ENCODE results near the gene KRTAP19-3. TPM values are rescaled to one million over a fixed set of nuclear protein-coding genes. Genes with fewer than 3 reads are reported as not detected.

KRTAP19-3 gene
- total and polyA plus RNA-seq, 9 donors: not detected

DNA sequence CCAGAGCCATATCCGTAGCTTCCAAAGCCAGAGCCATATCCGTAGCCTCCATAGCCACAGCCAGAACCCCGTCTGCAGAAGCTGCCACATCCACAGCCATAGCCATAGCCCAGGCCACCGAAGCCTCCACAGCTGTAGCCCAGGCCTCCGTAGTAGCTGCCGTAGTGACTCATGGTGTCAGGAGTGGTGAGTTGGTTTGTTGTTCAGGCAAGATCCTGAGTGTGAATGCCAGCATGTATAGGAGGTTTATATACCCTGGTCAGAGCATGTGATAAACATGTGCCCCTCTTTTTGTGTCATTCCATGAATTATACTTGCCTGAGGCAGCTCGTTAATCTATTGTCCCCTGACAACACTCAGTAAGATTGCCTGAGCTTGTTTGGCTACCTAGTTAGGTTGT, 11.7 kb downstream of the KRTAP19-3 start, which contains the start of gene KRTAP19-1:
KRTAP19-1 (minus strand) TSS at position 223 of the 400 bp plus-strand sequence; CDS start at position 173, 50 bp downstream.
- no peak for DNase-seq
- WGBS, 3 donors: 80 to 87% (median 86%) methylated on average over 7 of the region's 7 CpGs

DNA sequence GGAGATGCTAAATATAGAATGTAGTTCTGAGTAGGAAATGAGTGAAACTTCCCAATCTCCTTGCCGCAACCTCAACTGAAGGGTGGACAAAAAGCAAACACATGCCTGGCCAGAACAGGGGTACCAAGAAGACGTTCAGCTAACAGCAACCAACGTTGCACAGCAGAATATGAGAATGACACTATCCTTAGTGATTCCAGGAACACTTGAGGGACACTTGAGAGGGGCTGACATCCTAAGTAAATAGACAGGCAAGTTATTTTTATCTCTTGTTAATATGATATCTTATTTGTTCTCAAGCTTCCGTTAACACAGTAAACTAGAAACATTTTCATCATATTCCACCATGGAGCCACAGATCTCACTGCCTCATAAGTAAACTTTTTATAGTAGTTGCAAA, 12.6 kb downstream of the KRTAP19-3 start:
- no peaks in the 10 kb centered on the region for H3K4me1 ChIP-seq (ENCODE audit: insufficient read depth)
- no peak for DNase-seq
- no peaks in the 10 kb centered on the region for H3K9me3 ChIP-seq
- no peak overlapping the region for H3K4me3 ChIP-seq
- WGBS, 3 donors: 69 to 74% (median 70%) methylated on average over 4 of the region's 4 CpGs
- no peaks in the 10 kb centered on the region for H3K36me3 ChIP-seq
- TF ChIP-seq POLR2A (IDR thresholded peaks at IDR 0.05) (no peak), EP300 (IDR thresholded peaks at IDR 0.05) (no peak)
- TF ChIP-seq, protein P1, sequence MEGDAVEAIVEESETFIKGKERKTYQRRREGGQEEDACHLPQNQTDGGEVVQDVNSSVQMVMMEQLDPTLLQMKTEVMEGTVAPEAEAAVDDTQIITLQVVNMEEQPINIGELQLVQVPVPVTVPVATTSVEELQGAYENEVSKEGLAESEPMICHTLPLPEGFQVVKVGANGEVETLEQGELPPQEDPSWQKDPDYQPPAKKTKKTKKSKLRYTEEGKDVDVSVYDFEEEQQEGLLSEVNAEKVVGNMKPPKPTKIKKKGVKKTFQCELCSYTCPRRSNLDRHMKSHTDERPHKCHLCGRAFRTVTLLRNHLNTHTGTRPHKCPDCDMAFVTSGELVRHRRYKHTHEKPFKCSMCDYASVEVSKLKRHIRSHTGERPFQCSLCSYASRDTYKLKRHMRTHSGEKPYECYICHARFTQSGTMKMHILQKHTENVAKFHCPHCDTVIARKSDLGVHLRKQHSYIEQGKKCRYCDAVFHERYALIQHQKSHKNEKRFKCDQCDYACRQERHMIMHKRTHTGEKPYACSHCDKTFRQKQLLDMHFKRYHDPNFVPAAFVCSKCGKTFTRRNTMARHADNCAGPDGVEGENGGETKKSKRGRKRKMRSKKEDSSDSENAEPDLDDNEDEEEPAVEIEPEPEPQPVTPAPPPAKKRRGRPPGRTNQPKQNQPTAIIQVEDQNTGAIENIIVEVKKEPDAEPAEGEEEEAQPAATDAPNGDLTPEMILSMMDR (IDR thresholded peaks at IDR 0.05): no peak
- no peak overlapping the region for H3K27ac ChIP-seq
- intact Hi-C loops (cut with DNase I): no loop called here
- no peaks in the 10 kb centered on the region for H3K27me3 ChIP-seq

More for the DNA sequence above, 11.7 kb downstream of the KRTAP19-3 start, which contains the start of gene KRTAP19-1:
- no peaks in the 10 kb centered on the region for H3K4me1 ChIP-seq (ENCODE audit: insufficient read depth)
- no peak for TF ChIP-seq POLR2A (IDR thresholded peaks at IDR 0.05)
- no peak for TF ChIP-seq EP300 (IDR thresholded peaks at IDR 0.05)
- TF ChIP-seq, protein P1 (IDR thresholded peaks at IDR 0.05): no peak
- H3K36me3 ChIP-seq: no peaks in the 10 kb centered on the region
- no peaks in the 10 kb centered on the region for H3K9me3 ChIP-seq
- no peaks in the 10 kb centered on the region for H3K27me3 ChIP-seq
- no peak within 1 kb of the TSS for H3K4me3 ChIP-seq
- H3K27ac ChIP-seq: no peak within 1 kb of the TSS
- intact Hi-C loops (cut with DNase I): no loop called here

DNA sequence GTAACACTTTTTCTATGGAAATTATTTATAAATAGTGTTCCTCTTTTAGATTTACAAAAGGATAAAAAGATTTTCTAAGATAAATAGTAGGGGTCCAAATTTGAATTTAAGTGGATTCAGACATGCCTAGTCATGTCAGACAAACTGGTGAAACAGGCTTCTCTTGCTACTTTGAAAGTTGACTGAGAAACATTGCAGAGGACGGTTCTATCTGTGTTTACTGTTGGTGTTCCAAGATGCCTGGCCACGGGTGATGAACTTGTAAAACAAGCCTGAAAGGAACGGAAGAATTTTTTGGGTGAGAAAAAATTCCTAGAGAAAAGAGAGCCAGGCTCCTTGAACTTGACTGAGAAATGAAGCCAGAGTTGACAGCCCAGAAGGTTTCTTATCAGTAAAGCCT, 13.8 kb downstream of the KRTAP19-3 start:
- no peaks in the 10 kb centered on the region for H3K27me3 ChIP-seq
- intact Hi-C loops (cut with DNase I): no loop called here
- DNase-seq: no peak
- no peaks in the 10 kb centered on the region for H3K36me3 ChIP-seq
- H3K4me3 ChIP-seq: no peak overlapping the region
- WGBS, 3 donors: 16 to 48% (median 19%) methylated on average over 3 of the region's 3 CpGs
- H3K4me1 ChIP-seq (ENCODE audit: insufficient read depth): no peaks in the 10 kb centered on the region
- no peak overlapping the region for H3K27ac ChIP-seq
- TF ChIP-seq POLR2A (IDR thresholded peaks at IDR 0.05) (no peak), EP300 (IDR thresholded peaks at IDR 0.05) (no peak)
- TF ChIP-seq, protein P1 (IDR thresholded peaks at IDR 0.05): no peak
- H3K9me3 ChIP-seq: no peaks in the 10 kb centered on the region

DNA sequence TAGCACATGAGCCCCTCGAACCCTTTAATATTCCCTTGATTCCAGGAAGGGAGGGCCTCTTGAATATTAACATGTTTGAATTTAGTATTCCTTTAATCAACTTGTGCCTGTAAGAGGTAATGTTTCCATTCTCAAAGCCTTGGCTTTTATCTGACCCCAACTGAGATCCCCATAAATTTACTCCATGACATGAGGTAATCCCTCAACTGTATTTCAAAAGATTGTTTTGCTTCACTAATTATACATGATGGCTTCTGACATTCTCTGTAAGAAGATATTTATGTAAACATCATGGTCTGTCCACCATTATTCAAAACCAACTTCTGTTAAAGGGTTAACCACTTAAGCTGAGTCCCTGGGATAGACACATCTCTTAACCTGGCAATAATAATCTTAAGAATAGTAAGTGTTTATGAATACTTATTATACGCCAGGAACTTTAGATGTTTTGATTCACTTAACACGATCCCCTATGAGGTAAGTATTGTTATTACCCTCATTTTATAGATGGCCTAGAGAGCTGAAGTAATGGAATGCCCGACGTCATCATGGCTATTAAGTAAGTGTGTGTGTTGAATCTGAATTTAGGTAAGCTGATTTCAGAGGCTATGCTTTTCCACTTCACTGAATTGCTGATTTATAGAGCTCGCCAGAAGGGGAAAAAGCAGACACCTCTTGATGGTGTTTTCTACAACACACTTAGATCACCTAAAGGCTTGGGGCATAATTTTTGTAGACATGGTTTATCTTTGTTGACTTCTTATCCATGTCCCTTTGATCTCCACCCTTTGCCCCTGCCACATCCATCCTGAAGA, 22.7 kb downstream of the KRTAP19-3 start:
- no peaks in the 10 kb centered on the region for H3K4me1 ChIP-seq (ENCODE audit: insufficient read depth)
- intact Hi-C loops (cut with DNase I): no loop called here
- no peaks in the 10 kb centered on the region for H3K9me3 ChIP-seq
- WGBS, 3 donors: 18 to 32% (median 21%) methylated on average over 6 of the region's 6 CpGs
- H3K27me3 ChIP-seq: no peaks in the 10 kb centered on the region
- no peak overlapping the region for H3K4me3 ChIP-seq
- TF ChIP-seq POLR2A (IDR thresholded peaks at IDR 0.05): no peak
- TF ChIP-seq, protein P1 (IDR thresholded peaks at IDR 0.05): no peak
- TF ChIP-seq EP300 (IDR thresholded peaks at IDR 0.05): no peak
- no peak overlapping the region for H3K27ac ChIP-seq
- H3K36me3 ChIP-seq: no peaks in the 10 kb centered on the region
- DNase-seq: no peak
